Left renal cortex interstitium (tissue), 4 donors: ENCODE results near the gene CRTAC1. TPM values are rescaled to one million over a fixed set of nuclear protein-coding genes. Genes with fewer than 3 reads are reported as not detected.

ENCODE experiments used
- DNase-seq, 4 donors: peaks; one replicate each; pipeline ENCODE4 v3.0.0-alpha.2; 2013; ENCODE audit warnings: low read depth in 4 of 4, low spot score in 2 of 4, missing footprints in 1 of 4
- polyA plus RNA-seq, 4 donors: library from polyadenylated mRNA; unstranded; fragments of 120-200 nt; gene quantifications; one replicate each; pipeline ENCODE4 v1.2.1, GENCODE V29; 2013; ENCODE audit not compliant: insufficient read length in 4 of 4

CRTAC1 gene
- polyA plus RNA-seq, 4 donors = 22.5 to 48.4 (median 29.9) TPM

GRCh38 chr10:97818572-97818971, 211.8 kb downstream of the CRTAC1 start:
- no peak for DNase-seq

- DNase-seq = no peak
These were observed 213.8 kb downstream of the CRTAC1 start for GRCh38 chr10:97816609-97817008.

Other genes starting within 250 kb of the CRTAC1 start
- gene GOLGA7B, start 180.8 kb downstream of the CRTAC1 start, polyA plus RNA-seq = 1 to 10 TPM in 2 of 4 donors, under 1 TPM in 2; 0.19 to 1.5 (median 0.92) TPM
- gene R3HCC1L, start 104.0 kb upstream of the CRTAC1 start, polyA plus RNA-seq = 10 to 100 TPM; 18.4 to 22.2 (median 20.6) TPM
- gene LOXL4, start 237.6 kb upstream of the CRTAC1 start, polyA plus RNA-seq = 1 to 10 TPM; 3.4 to 4.9 (median 4.5) TPM